HL-60/S4 (cell line): Measurements from ENCODE around the gene MAB21L4.

Source experiments
- in situ Hi-C: fragments of 300-500 bp; cut with MboI; formaldehyde crosslinking; loops from 2 replicates; pipeline ENCODE4 v1.14.3; 2022; ENCODE audit warnings: low sequenced_read_pairs

MAB21L4 gene

DNA sequence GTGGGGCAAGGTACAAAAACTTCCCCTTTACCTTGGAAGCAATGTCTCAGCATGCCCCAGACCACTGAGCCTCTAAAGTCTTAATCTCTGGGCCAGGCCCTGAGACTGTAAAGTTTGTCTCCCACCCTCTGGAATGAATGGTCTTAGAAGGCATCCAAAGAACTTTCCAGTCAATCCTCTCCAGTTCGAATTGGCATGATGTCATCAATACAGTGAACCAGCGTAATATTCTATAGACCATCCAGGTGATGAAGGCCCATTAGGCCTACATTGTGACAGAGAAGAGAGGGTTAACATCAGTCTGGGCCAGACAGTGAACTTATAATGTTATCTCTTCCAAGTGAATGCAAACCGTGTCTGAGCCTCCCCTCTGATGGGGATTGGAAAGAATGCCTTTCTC, 11.2 kb downstream of the MAB21L4 start:
- in situ Hi-C loops: no loop called here

DNA sequence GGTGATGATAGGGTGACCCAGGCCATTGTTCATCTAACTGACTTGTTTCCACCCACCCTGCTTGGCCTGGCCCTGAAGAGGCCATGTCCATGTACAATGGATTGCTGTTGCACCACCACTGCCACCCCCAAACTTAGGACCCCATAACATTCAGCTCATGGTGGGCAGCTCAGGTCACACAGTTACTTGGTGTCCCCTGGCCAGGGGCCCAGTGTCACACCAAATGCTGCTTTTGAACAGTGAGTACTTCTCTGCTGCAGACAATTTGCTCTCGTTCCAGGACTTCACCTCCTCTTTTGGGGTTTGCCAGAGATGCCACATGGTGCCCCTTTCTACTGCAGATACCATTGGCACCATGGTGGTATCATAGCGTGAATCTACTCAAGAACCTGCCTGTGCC, 11.7 kb downstream of the MAB21L4 start:
- in situ Hi-C loops: no loop called here

DNA sequence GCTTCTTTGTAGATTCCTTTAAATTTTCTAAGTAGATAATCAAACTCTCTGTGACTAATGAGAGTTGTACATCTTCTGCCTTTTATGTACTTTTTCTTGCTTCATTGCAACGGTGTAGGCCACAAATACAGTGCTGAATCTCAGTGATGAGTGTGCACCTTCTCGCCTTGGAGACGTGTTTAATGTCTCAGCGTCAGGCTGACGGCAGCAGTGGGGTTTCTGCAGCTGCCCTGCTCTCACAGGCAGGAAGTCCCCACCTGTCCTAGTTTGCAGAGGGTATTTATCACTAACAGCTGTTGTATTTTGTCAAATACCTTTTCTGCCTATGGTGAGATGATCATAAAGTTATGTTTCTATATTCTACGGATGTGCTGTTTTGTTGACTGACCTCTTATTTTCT, 14.0 kb downstream of the MAB21L4 start:
- in situ Hi-C loops: no loop called here

DNA sequence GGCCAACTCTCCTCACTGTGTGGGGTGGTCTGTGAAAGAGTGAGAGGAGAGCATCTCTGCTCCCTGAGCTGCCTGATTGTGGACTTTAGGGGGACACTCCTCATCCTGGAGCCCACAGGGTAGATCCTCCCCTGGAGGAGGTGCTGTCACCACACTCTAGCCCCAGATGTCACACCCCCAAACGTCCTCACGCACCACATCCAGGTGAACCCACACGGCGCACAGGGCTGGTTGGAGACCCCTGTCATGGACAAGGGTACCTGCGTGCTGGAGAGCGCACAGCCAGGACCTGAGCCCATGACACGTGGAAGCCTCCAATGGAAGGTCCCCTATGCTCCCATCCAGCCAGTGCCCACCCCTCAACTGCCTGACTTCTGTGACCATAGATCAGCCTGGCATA, 16.9 kb downstream of the MAB21L4 start:
- in situ Hi-C loops: no loop called here

DNA sequence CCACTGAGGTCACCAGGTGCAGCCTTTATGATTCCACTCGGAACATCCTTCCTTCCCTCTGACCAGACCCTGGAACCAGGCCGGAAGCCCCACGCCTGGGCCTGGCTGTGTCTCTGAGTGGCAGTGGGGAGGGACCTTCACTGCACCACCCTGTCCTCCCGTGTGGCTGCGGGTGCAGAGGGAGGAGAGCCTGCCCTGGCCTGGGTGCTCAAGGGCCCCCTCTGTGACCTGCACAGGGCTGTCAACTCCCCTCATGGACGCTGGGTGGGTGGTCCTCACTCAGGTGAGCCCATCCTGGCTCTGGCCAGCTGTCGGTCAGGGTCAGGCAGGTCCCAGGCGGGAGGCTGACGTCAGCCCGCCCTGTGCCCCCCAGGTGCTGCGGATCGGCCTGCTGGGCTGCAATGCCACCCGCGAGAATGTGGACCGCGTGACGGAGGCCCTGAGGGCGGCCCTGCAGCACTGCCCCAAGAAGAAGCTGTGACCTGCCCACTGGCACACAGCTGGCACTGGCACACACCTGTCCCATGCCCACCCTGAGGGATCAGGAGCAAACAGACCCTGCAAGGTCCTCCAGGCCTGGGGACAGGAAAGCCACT, 17.5 kb downstream of the MAB21L4 start:
- in situ Hi-C loops: no loop called here

DNA sequence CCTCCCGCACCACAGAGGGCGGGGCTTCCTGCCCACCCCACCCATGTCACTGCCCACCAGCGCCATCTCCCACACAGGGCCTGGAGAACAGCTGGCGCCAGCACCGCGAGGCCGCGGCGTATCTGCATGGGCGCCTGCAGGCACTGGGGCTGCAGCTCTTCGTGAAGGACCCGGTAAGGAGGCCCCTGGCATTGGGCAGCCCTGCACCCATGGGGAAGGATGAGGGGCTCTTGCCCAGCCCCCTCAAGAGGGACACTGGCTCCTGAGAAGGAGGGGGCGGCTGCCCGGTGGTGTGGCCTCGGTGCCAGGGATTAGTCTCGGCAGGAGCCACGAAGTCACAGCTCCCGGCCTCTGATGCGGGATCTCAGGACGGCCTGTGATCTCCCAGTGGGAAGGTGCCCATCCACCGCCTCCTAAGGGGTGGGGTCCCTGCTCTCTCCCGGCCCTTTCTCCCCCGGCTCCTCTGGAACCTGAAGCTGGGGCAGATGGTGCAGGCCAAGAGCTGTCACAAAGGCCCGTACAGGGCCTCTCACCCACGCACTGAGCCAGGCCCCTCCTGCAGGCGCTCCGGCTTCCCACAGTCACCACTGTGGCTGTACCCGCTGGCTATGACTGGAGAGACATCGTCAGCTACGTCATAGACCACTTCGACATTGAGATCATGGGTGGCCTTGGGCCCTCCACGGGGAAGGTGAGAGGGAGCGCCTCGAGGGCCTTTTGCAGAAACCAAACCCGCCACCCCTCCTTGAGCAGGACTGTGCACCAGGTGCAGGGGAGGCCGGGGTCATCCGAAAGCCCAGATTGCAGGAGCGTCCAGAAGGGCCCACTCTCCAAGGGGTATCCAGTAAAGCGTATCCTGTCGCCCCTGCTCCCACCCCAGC, 18.3 kb downstream of the MAB21L4 start:
- in situ Hi-C loops: no loop called here

DNA sequence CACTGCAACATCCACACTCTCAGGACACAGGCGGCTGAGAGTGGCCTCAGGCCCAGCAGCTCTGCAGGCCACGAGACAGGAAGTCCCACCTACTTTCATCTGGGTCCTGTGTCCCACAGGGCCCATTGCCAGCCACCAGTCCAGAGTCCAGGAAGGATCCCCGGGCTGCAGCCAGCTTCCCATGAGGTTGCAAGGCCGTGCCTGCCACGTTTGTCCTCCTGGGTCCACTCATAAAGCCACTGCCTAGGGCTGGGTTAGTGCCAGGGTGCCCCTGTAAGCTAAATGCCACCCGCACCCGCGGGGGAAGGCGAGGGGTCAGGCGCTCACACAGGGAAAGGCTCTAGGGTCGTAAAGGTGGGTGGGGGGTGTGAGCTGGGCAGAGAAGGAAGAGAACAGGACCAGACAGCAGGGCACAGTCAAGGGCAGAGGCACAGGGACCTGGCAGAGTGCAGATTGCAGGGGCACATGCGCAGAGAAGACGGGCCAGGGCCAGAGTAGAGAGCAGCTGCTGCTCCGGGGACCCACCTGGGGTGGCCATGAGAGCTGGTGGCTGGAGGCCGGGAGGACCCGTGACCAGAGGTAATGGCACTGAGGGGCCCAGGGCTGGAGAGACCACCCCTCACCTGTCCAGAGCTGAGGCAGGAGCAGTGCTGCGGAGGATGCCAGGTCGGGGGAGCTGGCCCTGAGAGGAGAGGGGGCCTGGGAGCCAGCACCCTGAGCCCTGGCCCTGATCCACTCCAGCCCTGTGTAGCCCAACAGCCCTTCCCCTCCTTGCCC, 19.3 kb downstream of the MAB21L4 start:
- in situ Hi-C loops: no loop called here

DNA sequence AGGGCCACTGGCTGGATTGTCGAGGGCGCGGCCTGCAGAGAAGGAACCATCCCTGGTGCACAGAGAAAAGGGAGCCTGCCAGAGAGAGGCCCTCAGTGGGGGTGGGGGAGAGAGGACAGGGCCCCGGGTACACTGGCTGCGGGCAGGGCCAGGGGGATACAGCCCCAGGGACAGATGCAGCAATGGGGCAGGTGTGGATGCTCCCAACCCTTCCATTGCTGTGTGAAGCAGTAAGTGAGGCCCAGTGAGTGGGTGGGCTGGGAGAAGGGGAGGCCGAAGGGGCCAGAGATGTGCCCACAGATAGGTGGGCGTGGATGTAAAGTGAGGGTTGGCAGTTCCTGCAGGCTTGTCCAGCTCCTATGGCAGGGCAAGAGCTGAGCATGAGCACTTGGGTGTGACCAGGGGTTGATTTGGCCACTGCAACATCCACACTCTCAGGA, 19.9 kb downstream of the MAB21L4 start:
- in situ Hi-C loops: no loop called here

DNA sequence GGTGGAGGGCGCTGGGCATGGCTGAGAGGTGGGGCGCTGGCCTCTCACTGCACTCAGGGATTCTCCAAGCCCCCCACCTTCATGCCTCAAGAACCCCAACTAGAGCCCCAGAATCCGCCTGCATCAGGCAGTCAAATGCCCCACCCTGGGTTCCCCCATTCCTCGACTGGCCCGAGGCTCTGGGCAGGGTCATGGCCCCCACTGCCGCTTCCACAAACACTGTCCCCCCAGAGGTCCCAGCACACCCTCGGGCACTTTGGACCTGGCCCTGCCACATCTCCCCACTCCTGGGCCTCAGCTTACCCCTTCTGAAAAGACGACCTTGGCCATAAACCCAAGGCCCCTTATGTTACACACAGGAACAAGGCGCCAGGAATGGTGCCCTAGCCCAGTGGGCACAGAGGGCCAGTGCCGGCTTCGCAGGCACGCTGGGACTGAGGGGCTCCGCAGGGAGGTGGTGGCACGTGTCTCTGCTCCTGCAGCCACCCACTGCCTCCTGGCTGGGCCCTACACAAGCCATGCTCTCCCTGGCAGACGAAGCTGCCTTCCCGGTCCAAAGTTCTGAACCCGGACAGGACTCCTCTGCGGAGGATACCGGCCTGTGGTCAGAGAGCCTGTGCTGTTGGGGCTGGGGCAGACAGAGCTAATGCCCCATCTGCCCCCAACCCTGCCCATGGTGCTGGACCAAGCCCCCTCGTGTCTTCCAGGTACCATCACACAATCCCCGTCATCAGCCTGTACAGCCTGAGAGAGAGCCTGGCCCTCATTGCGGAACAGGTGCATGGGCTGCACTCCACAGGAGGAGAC, 20.5 kb downstream of the MAB21L4 start:
- in situ Hi-C loops: no loop called here

DNA sequence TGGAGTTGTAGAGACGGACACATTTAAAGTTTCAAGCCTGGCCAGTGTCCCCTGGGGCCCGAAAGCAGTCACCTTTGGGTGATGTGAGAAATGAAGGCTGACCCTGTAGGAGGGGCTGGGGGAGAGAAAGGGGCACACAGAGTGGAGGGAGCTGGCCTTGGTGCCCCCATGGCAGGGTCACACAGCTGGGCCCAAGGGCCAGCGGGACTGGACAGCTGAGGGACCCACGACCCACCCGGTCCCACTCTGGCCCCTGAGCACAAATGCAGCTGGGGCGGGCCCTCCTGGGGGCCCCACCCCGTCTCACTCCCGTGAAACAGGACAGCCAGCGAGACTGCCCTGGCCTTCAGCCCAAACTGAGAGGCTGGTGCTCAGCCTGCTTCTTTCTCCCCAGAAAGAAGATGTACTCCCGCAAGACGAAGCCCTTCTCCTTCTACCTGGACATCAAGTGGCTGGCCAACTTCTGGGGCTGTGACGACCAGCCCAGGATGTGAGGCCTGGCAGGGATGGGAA, 21.2 kb downstream of the MAB21L4 start:
- in situ Hi-C loops: no loop called here

DNA sequence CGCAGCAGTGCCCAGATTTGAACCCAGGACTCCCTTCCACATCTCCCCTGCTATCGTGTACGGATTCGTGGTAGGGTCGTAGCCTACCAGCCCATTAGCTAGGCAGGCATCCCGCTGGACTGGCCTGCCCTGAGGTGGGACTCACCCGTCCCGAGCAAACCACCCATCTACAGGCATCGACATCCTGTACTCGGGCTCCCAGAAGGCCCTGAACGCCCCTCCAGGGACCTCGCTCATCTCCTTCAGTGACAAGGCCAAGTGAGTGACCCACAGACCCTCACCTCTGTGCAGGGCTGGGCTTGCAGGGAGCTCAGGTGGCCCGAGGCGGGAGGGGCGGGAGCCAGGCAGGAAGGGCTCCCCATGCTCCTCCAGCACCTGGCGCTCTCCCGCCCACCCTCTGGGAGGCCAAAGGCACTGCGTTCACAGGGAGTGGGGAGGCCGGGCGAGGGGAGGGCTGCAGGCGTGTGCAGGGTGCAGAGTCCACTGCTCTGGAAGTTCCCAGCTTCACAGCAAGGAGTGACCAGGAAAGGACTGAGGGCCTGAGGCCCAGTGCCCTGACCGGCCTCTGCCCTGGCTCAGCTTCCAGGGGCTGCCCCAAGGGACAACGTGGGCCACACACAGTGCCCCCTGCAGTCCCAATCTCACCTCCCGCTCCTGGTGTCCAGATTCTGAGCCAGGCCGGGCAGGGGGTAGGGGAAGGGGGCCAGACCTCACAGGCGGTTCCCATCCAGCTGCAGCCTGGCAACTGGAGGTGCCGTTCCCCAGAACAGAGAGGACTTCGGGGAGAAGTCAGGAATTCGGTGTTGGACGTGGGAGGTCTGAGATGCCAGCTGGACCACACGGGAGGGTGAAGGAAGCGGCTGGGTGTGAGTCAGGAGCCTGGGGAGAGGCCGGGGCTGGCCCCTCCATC, 21.9 kb downstream of the MAB21L4 start:
- in situ Hi-C loops: no loop called here

DNA sequence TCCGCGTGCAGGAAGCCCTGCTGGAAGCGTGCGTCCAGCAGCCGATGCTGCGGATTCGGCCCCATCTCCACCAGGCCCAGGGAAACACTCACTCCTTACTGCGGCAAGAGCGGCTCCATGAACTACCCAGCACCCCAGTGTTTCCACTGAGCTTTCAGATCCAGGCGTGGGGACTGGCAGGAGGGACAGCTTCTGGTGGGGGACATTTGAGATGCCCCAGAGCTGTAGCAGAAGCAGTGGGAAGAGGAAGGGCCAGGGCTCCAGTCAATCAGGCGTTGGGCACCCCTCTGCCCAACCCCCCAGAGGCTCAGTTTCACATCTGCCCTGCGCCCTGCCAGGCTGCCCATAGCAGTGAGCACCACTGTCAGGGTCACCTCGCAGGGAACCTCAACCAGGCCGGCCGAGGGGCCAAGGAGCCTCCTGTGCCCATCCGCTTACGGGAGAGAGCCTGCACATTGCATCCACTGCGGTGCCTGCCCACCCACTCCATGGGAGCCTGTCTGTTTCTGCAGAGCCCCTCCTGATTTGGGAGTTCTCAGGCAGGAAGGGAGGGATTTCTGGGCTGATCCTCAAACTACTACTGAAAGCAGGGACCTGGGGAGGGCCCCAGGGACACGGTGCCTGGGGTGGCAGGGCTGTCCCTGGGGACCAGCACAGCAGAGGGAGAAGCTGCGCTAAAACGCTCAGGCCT, 22.7 kb downstream of the MAB21L4 start:
- in situ Hi-C loops: no loop called here

DNA sequence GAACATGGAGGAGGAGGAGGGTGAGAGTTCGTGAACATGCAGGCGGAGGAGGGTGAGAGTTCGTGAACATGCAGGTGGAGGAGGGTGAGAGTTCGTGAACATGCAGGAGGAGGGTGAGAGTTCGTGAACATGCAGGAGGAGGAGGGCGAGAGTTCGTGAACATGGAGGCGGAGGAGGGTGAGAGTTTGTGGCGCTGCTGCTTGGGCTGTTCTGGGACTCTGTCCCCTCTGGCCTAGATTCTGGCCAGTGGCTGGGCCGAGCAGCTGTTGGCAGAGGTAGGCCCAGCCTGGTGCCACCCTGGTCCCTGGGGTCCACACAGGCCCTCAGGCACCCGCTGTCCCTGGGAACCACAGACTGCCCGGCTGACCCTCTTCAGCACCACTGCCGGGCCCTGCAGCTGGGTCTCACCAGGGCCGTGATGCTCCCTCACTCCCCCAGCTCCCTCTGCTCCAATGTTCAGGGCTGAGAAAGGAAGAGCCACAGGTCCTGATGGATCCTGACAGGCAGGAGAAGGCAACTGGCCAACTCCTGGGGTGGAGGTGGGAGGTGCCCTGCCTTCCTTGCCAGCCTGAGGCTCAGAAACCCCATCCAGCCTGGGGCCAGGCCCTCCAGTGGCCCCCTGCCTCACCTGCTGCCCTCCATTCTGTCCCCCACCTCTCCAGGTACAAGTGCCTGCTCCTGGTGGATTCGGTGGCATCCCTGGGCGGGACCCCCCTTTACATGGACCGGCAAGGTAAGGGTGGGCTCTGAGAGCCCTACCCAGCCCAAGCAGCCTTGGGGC, 23.4 kb downstream of the MAB21L4 start:
- in situ Hi-C loops: no loop called here

DNA sequence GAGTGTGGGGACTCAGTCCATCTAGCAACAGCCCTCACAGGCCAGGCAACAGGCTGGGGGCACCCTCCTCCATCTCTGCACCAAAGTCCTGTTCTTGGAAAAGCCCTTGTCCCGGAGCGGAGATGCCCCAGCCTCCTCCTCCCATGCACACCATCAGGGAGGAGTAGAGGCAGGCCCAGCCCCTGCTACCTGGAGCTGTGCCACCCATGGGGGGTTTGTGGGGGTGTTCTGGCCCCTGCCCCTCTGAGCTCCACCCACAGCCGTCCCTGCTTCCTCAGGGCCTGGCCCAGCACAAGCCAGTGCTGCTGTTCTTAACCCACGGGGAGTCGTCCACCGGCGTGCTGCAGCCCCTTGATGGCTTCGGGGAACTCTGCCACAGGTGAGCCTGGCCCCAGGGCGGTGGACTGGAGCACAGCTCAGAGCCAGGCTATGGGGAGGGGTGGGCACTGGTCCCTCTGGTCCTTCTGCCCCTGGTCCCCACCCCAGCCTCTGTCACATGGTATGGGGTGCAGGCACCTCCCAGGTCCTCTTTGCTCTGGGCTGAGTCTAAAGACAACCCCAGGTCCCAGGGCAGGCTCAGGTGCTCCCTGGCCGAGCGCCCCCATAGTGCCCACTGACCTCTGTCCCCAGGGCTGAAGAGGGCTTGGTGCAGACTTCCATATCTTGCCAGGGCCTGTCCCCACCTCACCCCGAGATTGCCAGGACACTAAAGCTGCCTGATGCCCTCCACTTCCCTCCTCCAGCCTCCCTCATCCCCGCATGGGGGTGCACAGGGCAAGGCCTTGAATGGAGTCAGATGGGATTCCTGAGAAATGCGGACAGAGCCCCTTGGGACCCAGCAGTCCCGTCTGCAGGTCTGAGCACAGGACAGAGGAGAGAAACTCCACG, 24.6 kb downstream of the MAB21L4 start:
- in situ Hi-C loops: no loop called here

DNA sequence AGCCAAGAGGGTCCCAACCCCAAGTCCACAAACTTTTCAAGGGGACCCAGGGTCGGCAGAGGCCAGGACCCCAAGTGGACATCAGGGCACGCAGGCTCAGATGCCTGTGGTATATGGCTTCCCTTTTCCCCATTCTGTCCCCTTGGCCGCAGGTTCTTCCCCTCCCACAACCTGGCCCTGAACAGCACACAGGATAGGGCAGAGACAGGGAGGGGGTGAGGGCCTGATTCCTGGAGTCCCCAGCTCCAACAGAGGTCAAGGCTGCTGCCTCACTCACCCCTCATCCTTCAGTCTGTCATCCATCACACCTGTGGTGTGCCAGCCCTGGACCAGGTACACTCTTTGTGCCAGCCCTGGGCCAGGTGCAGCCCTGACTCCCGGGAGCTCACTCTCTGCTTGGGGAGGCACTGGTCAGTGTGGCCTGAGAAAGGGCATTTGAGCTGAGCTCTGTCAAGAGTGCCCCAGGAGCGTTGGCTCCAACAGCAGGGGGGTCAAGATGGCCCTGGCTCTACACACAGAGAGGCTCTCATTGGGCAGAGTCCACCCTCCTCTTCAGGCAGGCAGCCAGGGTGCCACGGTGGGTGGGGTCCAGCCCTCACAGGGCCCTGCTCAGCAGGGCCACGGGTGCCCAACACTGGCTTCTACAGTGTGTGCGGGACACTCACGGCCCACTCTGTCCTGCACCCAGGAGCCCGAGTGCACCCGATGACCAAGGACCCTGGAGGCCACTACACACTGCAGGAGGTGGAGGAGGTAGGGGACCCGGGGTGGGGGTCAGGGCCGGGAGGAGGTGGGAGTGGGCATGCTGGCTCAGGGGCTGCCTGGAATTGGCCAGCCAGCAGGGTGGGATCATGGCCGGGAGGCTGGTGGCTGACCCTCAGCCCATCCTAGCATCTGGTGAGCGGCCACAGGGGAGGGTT, 25.7 kb downstream of the MAB21L4 start:
- in situ Hi-C loops: no loop called here
